ENCODE results near the gene DGCR8. TPM values are rescaled to one million over a fixed set of nuclear protein-coding genes. Genes with fewer than 3 reads are reported as not detected.
"Not testable (repeated sequence)": the region's sequence is repeated elsewhere in the genome, so short reads cannot be mapped to it uniquely, and the experiment has no call there.

Gene DGCR8
- total RNA-seq, 1 experiment from 2014 or later, result 27.9 TPM

DNA sequence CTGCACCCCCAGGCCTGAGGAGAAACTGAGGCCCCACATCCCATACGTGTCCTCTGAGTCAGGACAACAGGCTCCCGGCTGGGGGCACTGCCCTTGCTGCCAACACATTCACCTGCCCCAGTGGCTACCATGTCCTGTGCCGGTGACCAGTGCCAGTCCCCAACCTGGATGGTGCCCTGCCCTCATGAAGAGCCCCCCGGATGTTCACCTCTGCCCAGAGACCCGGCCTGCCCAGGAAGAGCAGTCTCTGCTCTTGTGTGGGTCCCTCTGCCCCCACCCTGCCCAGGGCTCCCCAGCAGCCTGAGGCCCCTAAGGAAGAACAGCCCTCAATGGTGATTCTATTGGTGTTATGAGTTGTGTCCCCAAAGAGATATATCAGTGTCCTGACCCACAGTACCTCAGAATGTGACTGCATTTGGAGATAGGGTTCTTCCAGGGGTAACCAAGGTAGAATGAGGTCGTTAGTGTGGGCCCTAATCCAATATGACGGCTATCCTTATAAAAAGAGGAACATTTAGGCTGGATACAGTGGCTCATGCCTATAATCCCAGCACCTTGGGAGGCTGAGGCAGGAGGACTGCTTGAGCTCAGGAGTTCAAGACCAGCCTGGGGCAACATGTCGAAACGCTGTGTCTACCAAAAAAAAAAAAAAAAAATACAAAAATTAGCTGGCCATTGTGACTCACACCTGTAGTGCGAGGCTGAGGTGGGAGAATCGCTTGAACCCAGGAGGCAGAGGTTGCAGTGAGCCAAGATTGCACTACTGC, 13.2 kb upstream of the DGCR8 start:
- DNase-seq (ENCODE audit: low read depth), result no peak

DNA sequence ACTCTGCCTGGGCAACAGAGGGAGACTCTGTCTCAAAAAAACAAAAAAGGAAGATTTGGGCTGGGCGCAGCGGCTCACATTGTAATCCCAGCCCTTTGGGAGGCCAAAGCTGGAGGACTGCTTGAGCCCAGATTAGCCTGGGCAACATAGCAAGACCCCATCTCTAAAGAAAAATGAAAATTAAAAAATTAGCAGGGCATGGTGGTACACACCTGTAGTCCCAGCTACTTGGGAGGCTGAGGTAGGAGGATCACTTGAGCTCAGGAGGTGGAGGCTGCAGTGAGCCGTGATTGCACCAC, 12.7 kb upstream of the DGCR8 start:
- not testable (repeated sequence) for DNase-seq (ENCODE audit: low read depth)

DNA sequence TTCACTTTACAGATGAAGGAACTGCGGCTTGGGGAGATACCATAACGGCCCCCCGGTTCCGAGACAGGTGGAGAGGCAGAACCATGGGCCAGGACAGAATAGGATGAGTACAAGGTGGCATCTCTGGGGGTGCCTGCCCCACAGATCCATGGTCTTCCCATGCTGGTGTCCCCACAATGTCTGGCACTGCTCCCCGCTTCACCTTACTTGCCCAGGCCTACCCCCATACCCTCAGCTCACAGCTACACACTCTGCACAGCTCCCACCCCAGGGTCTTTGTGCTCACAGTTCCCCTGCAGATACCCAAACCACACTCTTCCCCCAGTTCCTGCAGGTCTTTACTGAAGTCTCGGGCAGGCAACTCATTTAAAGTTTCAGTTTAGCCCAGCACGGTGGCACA, 11.4 kb upstream of the DGCR8 start:
- no peak for DNase-seq (ENCODE audit: low read depth)

DNA sequence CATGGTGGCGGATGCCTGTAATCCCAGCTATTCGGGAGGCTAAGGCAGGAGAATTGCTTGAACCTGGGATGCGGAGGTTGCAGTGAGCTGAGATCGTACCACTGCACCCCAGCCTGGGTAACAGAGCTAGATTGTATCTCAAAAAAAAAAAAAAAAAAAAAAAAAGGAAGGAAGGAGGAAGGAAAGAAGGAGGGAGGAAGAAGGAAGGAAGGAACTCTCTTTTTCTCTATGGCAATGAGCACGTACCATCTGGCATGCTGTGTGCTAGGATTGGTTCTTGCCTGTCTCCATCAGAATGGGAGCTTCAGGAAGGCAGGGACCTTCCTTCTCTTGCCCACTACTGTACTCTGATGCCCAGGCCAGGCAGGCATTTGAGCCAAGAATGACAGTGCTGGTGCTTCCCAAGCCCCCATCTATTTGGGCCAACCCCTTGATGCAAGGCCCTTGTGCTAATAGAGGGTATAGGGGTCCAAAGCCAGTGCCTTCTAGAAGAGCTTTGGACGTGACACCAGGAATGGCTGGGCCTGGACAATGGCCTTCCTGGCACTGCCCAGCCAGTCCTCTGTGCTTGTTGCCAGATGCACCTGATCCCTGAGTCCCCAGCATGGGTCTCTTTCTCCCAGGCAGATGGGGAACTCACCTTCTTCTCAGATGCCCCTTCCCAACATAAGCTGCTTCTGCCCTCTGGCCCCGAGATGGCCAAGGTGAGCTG, 10.6 kb upstream of the DGCR8 start:
- DNase-seq (ENCODE audit: low read depth), result no peak

DNA sequence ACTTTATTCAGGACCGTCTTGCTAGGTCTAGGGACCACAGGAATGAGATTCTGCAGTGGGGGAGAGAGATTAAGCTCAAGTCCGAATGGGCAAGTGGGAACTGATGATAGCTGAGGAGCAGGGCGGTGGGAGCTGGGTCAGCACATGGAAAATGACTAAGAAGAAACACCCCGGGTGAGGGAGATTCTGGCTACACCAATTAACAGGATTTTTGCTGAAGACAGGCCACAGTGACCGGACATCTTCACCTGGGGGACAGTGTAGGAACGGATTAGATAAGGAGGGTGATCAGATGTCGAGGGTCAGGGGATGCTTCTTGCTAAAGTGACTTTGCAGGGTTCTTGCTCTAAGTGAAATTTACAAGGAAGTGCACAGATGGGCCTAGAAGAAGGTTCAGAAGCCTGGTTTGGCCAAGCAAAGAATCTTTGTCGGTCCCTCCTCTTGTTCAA, 8.5 kb upstream of the DGCR8 start:
- no peak for DNase-seq (ENCODE audit: low read depth)

DNA sequence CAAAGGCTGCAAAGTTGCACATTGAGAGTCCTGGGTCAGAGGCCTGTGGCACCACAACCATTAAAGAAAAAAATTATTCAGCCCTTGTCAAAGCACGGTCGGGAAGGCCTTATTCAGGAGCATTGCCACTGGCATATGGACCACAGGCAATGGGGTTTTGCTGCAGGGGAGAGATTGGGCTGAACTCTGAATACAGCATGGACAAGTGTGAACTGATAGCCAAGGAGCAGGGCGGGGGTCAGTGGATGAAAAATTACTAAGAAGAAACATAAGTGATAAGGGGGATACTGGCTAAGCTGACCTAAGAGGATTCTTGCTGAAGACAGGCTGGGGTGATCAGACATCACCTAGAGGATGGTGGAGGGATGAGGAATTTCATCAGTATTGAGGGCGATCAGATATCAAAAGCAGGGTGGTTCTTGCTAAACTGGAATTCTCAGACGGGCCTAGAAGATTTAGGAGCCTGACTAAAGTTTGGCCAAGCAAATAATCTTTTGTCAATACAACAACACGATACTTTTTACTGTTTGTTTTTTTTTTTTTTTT, 3.3 kb upstream of the DGCR8 start:
- no peak for DNase-seq (ENCODE audit: low read depth)

DNA sequence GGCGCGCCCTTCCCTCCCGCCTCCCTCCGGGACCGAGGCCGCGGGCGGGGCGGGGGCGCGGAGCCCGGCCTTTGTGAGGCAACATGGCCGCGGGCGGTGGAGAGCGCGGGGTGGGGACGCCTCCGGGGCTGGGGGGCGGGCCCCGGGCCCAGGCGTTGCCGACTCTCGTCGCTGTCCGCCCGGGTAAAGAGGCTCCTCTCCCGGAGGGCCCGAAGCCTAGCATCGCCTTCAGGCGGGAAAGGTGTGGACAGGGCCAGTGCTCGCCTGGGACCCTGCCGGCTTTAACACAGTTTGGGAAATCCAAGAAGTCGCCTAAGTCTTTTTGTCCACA, 369 bp downstream of the DGCR8 start:
- peak; percentile 75 for DNase-seq (ENCODE audit: low read depth)

DNA sequence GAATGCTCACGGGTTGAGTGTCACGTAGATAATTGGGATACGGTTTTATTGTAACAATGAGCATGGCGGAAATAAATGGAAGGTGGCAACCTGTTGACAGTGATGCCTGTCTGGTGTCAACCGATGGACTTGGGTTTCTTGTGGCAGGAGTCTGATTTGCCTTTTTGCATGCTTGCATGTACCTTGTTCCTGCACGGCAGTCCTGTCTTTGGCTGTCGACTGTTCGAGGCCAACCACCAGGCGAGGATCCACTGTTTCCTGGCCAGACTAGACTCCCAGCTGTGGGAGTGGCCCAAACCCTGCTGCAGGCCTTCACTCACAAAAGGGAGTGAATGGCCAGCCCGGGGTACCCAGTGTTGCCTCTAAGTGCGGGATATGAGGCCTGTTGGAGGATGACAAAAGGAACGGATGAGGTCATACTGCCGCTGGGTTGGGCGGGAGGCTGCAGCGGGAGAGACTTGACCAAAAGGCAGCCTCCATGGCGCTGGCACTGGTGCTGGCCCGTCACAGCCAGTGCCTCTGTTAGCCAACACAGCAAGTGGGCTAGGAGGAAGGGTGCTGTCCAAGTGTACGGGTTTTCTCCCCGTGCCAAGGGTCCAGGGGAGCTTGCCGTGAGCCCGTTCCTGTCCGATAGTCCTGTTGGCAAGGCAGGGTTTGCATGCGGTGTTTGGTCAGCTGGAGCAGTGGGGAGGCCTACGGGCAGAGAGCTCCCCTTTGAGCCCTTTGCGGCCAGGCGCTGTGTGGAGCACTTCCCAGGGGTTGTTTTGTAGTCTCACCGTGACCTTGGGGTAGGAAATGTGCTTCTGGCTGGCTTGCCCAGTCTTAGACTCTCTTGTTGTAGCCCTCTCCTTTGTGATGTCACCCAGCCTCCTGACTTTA, 974 bp downstream of the DGCR8 start:
- DNase-seq (ENCODE audit: low read depth), result peak; percentile 67

DNA sequence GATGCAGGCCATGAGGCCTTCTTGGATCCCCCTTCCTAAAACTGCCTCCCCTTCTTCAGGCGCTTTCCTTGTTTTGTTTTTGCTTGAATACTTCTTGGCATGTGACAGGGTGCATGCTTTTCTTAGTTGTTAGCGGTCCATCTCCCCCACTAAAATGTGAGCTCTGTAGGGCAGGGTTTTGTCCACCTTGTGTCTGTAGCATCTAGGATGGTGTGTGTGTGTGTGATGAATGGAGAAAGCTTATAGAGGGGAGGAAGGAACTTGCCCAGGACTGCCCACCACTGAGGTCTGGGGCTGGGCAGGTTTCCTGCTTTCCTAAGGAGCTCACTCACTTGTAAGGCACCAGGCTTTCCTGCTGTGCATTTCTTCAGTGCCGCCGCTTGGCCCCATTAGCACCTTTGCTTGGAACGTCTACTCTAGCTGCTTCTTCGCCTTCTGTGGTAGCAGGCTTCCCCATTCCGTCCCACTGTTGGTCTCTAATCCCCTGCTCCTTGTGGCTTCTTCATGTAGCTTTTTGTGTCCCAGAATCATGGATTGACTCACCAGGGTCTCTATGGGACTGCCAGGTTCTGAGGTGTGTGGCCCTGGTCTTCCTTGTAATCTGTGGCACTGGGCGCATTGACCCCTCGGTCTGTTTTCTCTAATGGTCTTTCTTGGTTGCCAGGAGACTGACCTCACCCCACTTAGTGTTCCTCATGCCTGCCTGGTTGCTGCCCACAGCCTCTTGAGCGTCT, 3.3 kb downstream of the DGCR8 start:
- DNase-seq (ENCODE audit: low read depth), result no peak

DNA sequence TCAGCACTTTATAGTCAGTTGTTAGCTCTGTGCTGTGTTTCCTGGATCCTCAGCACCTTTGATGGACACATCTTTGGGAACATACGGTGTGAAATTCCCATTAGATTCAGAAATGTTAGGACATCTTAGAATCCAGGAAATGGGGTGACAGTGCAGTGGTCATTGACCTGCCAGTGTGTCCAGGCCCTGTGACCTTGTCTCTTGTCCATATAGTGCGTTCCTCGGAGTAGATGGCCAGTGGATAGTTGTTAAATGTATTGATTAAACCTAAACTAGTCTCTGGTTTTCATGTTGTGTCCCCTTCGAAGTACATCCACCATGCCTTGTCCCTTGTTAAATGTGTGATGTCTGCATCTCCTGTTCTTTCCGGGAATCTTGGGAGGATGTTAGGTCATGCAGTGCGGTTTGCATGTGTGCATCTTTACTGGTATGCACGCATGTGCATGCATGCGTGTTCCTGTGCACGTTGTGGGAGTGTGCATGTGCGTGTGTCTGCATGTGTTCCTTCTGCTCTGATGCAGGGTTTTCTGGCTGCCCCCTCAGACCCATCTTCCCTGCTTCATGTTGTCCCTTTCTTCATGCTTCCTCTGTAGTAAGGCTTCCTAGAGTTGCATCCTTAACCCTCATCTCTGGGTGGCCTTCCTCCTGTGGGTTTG, 4.0 kb downstream of the DGCR8 start:
- no peak for DNase-seq (ENCODE audit: low read depth)

DNA sequence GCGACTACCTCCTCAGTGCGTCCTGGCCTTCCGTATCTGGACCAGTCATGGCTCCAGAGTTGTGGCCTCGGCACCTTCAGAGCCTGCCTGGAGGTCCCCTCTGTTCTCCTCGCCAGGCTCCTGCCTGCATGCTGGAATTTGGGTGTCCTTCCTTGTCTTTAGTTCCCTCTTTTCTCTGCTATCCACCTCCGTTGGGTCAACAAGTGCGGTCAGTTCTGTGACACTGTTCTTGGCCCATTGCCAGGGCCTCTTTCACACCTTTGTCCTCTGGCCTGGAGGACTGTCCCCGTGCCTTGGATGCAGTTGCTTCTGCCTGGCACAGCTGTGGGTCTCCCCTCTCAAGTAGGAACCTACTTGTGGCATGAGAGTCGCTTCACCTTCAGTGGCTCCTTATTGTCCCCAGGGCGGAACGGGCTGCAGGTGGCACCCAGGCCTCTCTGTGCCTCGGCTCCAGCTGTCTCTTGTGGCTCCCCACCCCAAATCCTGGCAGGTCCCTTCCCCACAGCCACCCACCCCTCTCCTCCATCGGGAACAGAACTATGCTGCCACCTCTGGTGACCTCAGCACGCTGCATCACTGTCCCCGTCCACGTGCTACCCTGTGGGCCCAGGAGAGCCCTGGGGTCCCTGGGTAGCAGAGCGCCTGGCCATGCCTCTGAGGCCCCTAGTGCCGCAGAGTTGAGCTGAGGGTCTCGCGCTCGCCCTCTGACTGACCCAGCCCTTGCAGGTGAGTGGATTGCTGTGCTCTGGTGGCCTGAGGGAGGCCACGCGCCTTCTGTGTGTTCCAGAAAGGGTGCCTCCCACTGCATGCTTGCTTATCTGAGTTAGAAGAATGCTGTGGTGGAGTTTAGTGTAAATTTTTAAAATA, 4.7 kb downstream of the DGCR8 start:
- DNase-seq (ENCODE audit: low read depth), result no peak

DNA sequence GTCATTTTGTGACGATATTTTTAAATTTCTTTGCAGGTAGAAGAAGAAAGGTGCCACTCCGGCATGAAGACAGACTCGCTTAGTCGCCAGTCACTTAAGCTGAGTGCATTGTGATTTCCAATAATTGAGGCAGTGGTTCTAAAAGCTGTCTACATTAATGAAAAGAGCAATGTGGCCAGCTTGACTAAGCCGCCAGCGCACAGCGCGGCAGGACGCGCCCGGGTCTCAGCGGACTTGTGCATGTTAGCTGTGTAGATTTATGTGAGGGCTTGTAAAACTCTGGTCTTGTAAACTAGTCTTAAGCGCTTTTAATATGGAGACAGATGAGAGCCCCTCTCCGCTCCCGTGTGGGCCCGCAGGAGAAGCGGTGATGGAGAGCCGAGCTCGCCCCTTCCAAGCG, 5.6 kb downstream of the DGCR8 start:
- no peak for DNase-seq (ENCODE audit: low read depth)

DNA sequence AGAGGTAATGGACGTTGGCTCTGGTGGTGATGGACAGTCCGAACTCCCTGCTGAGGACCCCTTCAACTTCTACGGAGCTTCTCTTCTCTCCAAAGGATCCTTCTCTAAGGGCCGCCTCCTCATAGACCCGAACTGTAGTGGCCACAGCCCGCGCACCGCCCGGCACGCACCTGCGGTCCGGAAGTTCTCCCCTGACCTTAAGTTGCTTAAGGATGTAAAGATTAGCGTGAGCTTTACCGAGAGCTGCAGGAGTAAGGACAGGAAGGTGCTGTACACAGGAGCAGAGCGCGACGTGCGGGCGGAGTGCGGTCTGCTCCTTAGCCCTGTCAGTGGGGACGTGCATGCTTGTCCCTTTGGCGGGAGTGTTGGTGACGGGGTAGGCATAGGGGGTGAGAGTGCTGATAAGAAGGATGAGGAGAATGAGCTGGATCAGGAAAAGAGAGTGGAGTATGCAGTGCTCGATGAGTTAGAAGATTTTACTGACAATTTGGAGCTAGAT, 6.1 kb downstream of the DGCR8 start:
- DNase-seq (ENCODE audit: low read depth), result no peak

DNA sequence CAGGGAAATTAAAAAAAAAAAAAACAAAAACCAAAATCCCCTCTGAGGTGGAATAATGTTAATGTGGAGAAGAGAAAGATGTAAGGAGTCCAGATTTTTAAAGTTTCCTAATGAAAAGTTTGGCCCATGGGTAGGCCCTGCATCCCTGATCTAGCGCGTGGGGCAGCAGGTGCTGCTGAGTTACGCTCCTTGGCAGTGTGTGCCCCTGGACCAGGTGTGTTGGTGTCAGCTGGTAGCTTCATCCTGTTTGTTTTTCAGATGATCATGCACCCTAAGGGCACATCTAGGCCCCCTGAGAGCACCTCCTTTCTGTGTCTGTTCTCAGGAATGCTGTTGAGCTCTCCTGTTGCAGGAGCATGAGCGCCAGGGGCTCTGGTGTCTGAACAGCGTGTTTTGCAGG, 6.7 kb downstream of the DGCR8 start:
- no peak for DNase-seq (ENCODE audit: low read depth)

DNA sequence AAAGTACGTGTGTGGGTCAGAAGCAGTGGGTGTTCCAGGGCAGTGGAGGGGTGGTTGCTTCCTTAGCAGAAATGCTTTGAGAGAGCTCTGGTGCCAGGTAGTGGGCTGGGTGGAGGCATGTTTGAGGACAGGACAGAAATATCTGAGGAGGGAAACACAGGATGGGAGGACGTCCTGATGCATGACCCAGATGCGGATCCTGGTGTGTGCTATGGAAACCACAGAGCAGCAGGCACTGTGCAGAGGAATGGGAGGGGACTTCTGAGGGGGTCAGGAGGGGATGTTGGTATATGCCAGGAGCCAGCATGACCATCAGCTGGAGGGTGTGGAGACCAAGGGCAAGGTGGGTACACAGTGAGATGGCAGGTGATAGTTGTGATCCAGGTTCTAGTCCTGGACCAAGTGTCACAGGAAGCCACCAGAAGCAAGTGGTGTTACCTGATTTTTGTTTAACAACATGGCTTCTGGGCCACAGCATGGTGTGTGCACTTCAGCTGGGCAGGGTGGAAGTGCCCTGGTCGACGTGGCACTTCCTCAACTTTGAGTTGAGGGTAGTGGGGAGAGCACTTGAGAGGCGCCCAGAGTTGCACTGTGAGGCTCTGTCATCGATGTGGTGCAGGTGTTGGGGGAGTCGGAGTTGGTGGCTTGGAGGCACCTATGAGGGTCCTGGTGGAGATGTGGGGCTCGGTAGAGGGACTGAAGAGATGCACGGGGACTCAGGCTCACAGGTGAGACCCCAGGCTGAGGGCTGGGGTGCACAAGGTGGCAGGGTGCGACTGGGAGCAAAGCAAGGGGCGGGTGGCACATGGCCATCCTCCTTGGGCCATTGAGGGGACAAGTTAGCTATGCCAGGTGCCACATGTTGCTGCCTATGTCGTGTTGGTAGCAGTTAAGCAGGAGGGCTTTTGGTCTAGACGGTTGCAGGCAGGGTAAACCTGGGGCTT, 7.5 kb downstream of the DGCR8 start:
- DNase-seq (ENCODE audit: low read depth), result no peak

DNA sequence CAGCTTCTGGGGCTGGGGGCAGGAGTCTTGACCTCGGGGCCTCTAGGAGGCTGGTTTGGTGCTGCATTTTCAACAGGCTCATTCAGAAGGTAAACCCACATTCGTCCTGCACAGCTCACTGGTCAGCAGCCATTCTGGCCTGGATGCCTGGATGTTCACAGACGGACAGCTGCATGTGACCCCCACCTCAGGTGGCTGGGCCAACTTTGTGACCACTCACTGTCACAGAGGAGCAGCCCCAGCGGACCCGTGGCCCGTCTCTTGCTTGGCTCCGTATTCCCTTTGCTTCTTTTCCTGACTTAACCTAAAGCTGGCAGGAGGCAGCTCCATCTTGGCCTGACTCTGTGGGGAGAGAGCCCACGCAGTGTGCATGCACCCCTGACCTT, 8.2 kb downstream of the DGCR8 start:
- no peak for DNase-seq (ENCODE audit: low read depth)

DNA sequence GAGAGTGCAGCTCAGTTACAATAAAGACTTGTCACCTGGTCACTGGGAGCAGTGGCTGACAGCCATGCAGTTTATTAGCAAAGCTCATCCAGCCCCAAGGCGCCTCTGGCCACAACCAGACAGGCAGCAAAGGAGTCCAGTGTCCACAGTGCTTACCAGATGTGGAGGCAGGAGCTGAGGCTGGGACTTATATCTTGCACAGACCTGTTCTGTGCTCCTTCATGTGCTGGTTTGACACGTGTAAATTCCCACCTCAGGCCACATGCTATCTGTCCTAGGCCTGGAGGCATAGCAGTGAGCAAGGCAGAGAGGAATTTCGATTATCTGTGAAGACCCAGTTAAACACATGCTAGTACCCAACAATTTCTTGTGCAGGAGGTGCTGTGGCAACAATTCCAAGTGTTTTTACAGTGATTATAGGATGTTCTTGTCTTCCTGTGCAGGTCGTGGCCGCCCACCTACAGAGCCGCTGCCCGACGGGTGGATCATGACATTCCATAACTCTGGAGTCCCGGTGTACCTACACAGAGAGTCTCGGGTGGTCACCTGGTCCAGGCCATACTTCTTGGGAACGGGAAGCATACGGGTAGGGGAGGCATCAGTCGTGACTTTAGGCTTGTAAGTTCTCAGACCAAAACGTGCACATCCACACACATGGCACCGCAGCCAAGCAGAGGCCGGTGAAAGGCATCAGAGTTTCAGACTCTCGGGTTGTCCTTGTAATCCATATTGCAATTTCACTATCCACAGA, 9.4 kb downstream of the DGCR8 start:
- DNase-seq (ENCODE audit: low read depth), result no peak

All from Daoy (cell line).